ENCODE measurements around the gene CCNT2.

The CCNT2 gene

DNA sequence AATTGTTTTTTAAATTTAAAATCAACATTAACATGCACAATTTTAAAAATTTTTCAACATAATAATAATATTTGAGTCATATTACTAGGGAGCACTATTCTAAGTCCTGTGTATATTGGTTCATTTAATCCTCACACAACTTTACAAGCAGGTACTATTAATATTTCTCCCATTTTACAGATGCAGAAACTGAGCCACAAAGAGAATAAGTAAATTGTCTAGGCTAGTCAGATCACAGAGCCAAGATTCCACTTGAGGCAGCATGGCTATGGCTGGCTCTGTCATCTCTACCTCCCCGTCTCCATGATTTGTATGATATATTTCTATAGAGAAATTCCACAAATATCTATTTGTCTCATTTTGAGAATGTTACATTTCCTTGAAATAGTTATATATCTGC is 15.1 kb downstream of the CCNT2 start:
- Histone ChIP-seq H2AK5ac (ENCODE audit: low read length) (no peak overlapping the region), H3K27me3 (ENCODE audit: insufficient read depth, low read length) (no peaks in the 10 kb centered on the region), H3K4ac (ENCODE audit: low read depth, low read length) (no peak overlapping the region), H3K9me3 (ENCODE audit: insufficient read depth, low read depth, low read length) (no peaks in the 10 kb centered on the region), H4K12ac (ENCODE audit: low read depth, low read length) (no peak overlapping the region), H3K18ac (ENCODE audit: low read length) (no peak overlapping the region), H2BK12ac (ENCODE audit: low read length) (no peak overlapping the region), H3K36me3 (ENCODE audit: control insufficient read depth in 1 of 2, insufficient read depth in 2 of 2, low read length in 2 of 2) (peaks cover 3 to 14% of the 10 kb centered on the region in 2 experiments), H3K4me1 (ENCODE audit: control insufficient read depth in 1 of 2, insufficient read depth in 2 of 2, low read length in 2 of 2) (no peaks in the 10 kb centered on the region), H2BK5ac (ENCODE audit: low read depth, low read length, poor library complexity) (no peak overlapping the region), H3K79me1 (ENCODE audit: low read length) (no peaks in the 10 kb centered on the region), H3K14ac (ENCODE audit: low read length) (no peak overlapping the region), H3K4me3 (ENCODE audit: low read depth, low read length) (no peak overlapping the region), H4K91ac (ENCODE audit: low read depth, low read length) (no peak overlapping the region), H3K79me2 (ENCODE audit: control insufficient read depth, insufficient read depth, low read length, poor library complexity) (peaks cover 7% of the 10 kb centered on the region), H3K4me2 (ENCODE audit: low read length) (no peak overlapping the region), H4K8ac (ENCODE audit: low read depth, low read length) (no peak overlapping the region), H2AFZ (ENCODE audit: insufficient read depth, low read length, poor library complexity) (no peak overlapping the region), H2BK120ac (ENCODE audit: insufficient read depth, low read length, poor library complexity) (no peak overlapping the region), H3K27ac (ENCODE audit: low read depth, low read length) (no peak overlapping the region), H3K23ac (ENCODE audit: low read length) (no peak overlapping the region), H3K9ac (ENCODE audit: low read length) (no peak overlapping the region)
- no CpG with 5 or more reads among the region's 1 CpG for WGBS (ENCODE audit: extremely low coverage, insufficient coverage, insufficient read length)
- no peak for DNase-seq

- H3K14ac ChIP-seq (ENCODE audit: low read length), result no peak overlapping the region
- WGBS (ENCODE audit: extremely low coverage, insufficient coverage, insufficient read length), result 100% methylated on average over 2 of the region's 2 CpGs
- no peaks in the 10 kb centered on the region for H3K79me1 ChIP-seq (ENCODE audit: low read length)
- H2BK5ac ChIP-seq (ENCODE audit: low read depth, low read length, poor library complexity), result no peak overlapping the region
- H4K12ac ChIP-seq (ENCODE audit: low read depth, low read length), result no peak overlapping the region
- H3K36me3 ChIP-seq (ENCODE audit: control insufficient read depth in 1 of 2, insufficient read depth in 2 of 2, low read length in 2 of 2), result peaks cover 3 to 13% of the 10 kb centered on the region in 2 experiments
- no peak overlapping the region for H3K23ac ChIP-seq (ENCODE audit: low read length)
- H3K18ac ChIP-seq (ENCODE audit: low read length), result no peak overlapping the region
- H4K8ac ChIP-seq (ENCODE audit: low read depth, low read length), result no peak overlapping the region
- no peak overlapping the region for H2BK12ac ChIP-seq (ENCODE audit: low read length)
- H4K91ac ChIP-seq (ENCODE audit: low read depth, low read length), result no peak overlapping the region
- H3K9me3 ChIP-seq (ENCODE audit: insufficient read depth, low read depth, low read length), result no peaks in the 10 kb centered on the region
- H3K79me2 ChIP-seq (ENCODE audit: control insufficient read depth, insufficient read depth, low read length, poor library complexity), result peaks cover 7% of the 10 kb centered on the region
- H2AK5ac ChIP-seq (ENCODE audit: low read length), result no peak overlapping the region
- DNase-seq, result no peak
- H3K9ac ChIP-seq (ENCODE audit: low read length), result no peak overlapping the region
- no peak overlapping the region for H3K4ac ChIP-seq (ENCODE audit: low read depth, low read length)
- H3K27ac ChIP-seq (ENCODE audit: low read depth, low read length), result no peak overlapping the region
- no peak overlapping the region for H3K4me3 ChIP-seq (ENCODE audit: low read depth, low read length)
- no peaks in the 10 kb centered on the region for H3K4me1 ChIP-seq (ENCODE audit: control insufficient read depth in 1 of 2, insufficient read depth in 2 of 2, low read length in 2 of 2)
- no peak overlapping the region for H2BK120ac ChIP-seq (ENCODE audit: insufficient read depth, low read length, poor library complexity)
- no peak overlapping the region for H2AFZ ChIP-seq (ENCODE audit: insufficient read depth, low read length, poor library complexity)
- H3K4me2 ChIP-seq (ENCODE audit: low read length), result no peak overlapping the region
- H3K27me3 ChIP-seq (ENCODE audit: insufficient read depth, low read length), result no peaks in the 10 kb centered on the region
Measured at GRCh38 chr2:134934150-134934549, 15.5 kb downstream of the CCNT2 start.

DNA sequence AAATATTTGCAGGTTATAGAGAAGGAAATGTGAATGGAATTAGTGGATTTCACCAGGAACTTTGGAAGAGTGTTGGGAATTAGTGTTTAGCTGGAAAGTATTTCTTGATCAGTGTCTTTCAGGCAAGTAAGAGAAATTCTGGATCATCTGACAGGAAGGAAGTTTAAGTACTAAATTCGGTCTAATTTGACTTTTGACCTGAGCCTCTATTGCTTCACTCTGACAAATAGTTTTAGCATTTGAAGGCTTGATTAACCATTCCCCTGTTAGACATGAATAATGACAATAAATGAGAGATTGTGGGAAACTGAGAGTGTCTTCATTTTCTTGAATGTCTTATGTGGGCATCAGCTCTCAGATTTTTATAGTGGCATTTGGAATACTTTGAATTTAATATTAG is 16.0 kb downstream of the CCNT2 start:
- Histone ChIP-seq H3K27ac (ENCODE audit: low read depth, low read length) (no peak overlapping the region), H2BK12ac (ENCODE audit: low read length) (no peak overlapping the region), H3K79me2 (ENCODE audit: control insufficient read depth, insufficient read depth, low read length, poor library complexity) (peaks cover 3% of the 10 kb centered on the region), H4K8ac (ENCODE audit: low read depth, low read length) (no peak overlapping the region), H2BK120ac (ENCODE audit: insufficient read depth, low read length, poor library complexity) (no peak overlapping the region), H3K4me1 (ENCODE audit: control insufficient read depth in 1 of 2, insufficient read depth in 2 of 2, low read length in 2 of 2) (no peaks in the 10 kb centered on the region), H3K4ac (ENCODE audit: low read depth, low read length) (no peak overlapping the region), H2AFZ (ENCODE audit: insufficient read depth, low read length, poor library complexity) (no peak overlapping the region), H3K18ac (ENCODE audit: low read length) (no peak overlapping the region), H3K9me3 (ENCODE audit: insufficient read depth, low read depth, low read length) (no peaks in the 10 kb centered on the region), H2AK5ac (ENCODE audit: low read length) (no peak overlapping the region), H4K91ac (ENCODE audit: low read depth, low read length) (no peak overlapping the region), H3K36me3 (ENCODE audit: control insufficient read depth in 1 of 2, insufficient read depth in 2 of 2, low read length in 2 of 2) (peaks cover 5 to 14% of the 10 kb centered on the region in 2 experiments), H4K12ac (ENCODE audit: low read depth, low read length) (no peak overlapping the region), H3K14ac (ENCODE audit: low read length) (no peak overlapping the region), H3K27me3 (ENCODE audit: insufficient read depth, low read length) (no peaks in the 10 kb centered on the region), H3K23ac (ENCODE audit: low read length) (no peak overlapping the region), H3K79me1 (ENCODE audit: low read length) (no peaks in the 10 kb centered on the region), H2BK5ac (ENCODE audit: low read depth, low read length, poor library complexity) (no peak overlapping the region), H3K4me3 (ENCODE audit: low read depth, low read length) (no peak overlapping the region), H3K4me2 (ENCODE audit: low read length) (no peak overlapping the region), H3K9ac (ENCODE audit: low read length) (no peak overlapping the region)
- no CpG with 5 or more reads among the region's 1 CpG for WGBS (ENCODE audit: extremely low coverage, insufficient coverage, insufficient read length)
- DNase-seq, result no peak

GRCh38 chr2:134936691-134937090 is 18.1 kb downstream of the CCNT2 start:
- no peaks in the 10 kb centered on the region for H3K4me1 ChIP-seq (ENCODE audit: control insufficient read depth in 1 of 2, insufficient read depth in 2 of 2, low read length in 2 of 2)
- no peak overlapping the region for H4K8ac ChIP-seq (ENCODE audit: low read depth, low read length)
- DNase-seq, result peak; percentile 2 to 41
- no peak overlapping the region for H4K12ac ChIP-seq (ENCODE audit: low read depth, low read length)
- H2BK5ac ChIP-seq (ENCODE audit: low read depth, low read length, poor library complexity), result no peak overlapping the region
- no peak overlapping the region for H3K4me3 ChIP-seq (ENCODE audit: low read depth, low read length)
- H2AFZ ChIP-seq (ENCODE audit: insufficient read depth, low read length, poor library complexity), result no peak overlapping the region
- no peak overlapping the region for H2BK12ac ChIP-seq (ENCODE audit: low read length)
- no peak overlapping the region for H2BK120ac ChIP-seq (ENCODE audit: insufficient read depth, low read length, poor library complexity)
- no peak overlapping the region for H3K4ac ChIP-seq (ENCODE audit: low read depth, low read length)
- no CpG with 5 or more reads among the region's 4 CpGs for WGBS (ENCODE audit: extremely low coverage, insufficient coverage, insufficient read length)
- no peak overlapping the region for H3K23ac ChIP-seq (ENCODE audit: low read length)
- H4K91ac ChIP-seq (ENCODE audit: low read depth, low read length), result no peak overlapping the region
- no peak overlapping the region for H3K14ac ChIP-seq (ENCODE audit: low read length)
- H3K79me1 ChIP-seq (ENCODE audit: low read length), result no peaks in the 10 kb centered on the region
- H3K4me2 ChIP-seq (ENCODE audit: low read length), result no peak overlapping the region
- H3K9ac ChIP-seq (ENCODE audit: low read length), result no peak overlapping the region
- no peak overlapping the region for H3K18ac ChIP-seq (ENCODE audit: low read length)
- no peak overlapping the region for H2AK5ac ChIP-seq (ENCODE audit: low read length)
- no peaks in the 10 kb centered on the region for H3K9me3 ChIP-seq (ENCODE audit: insufficient read depth, low read depth, low read length)
- no peak overlapping the region for H3K27ac ChIP-seq (ENCODE audit: low read depth, low read length)
- H3K27me3 ChIP-seq (ENCODE audit: insufficient read depth, low read length), result no peaks in the 10 kb centered on the region
- H3K36me3 ChIP-seq (ENCODE audit: control insufficient read depth in 1 of 2, insufficient read depth in 2 of 2, low read length in 2 of 2), result peaks cover 13 to 14% of the 10 kb centered on the region in 2 experiments
- peaks cover 2% of the 10 kb centered on the region for H3K79me2 ChIP-seq (ENCODE audit: control insufficient read depth, insufficient read depth, low read length, poor library complexity)

Data from trophoblast cell (in vitro differentiated cells and primary cell).